ENCODE data around the gene APOB. TPM values are rescaled to one million over a fixed set of nuclear protein-coding genes. Genes with fewer than 3 reads are reported as not detected.

APOB gene
- total and polyA plus RNA-seq, 2 of the 13 experiments (the other 11 are each of a cell fraction or from before 2014, with no cell fraction given): 1,569 to 2,515 TPM

GRCh38 chr2:21037671-21038108 is 6.2 kb downstream of the APOB start (continued):
- TF ChIP-seq ZNF562 (CRISPR knock-in tag; IDR thresholded peaks at IDR 0.05; ENCODE audit: borderline replicate concordance) (peak; percentile 90), NR2F1 (CRISPR knock-in tag; IDR thresholded peaks at IDR 0.05) (no peak), ZNF709 (CRISPR knock-in tag; IDR thresholded peaks at IDR 0.05) (no peak), ZFP82 (CRISPR knock-in tag; IDR thresholded peaks at IDR 0.05; ENCODE audit: borderline replicate concordance) (no peak), MAFF (IDR thresholded peaks at IDR 0.05; ENCODE audit: low read depth, low read length) (no peak), JDP2 (CRISPR knock-in tag; IDR thresholded peaks at IDR 0.05; ENCODE audit: borderline replicate concordance) (0 out of 2 replicates have a peak, but pooled peaks have one; percentile 19), CREB3 (CRISPR knock-in tag; IDR thresholded peaks at IDR 0.05) (no peak), TOPORS (CRISPR knock-in tag; IDR thresholded peaks at IDR 0.05) (no peak), MEIS1 (CRISPR knock-in tag; IDR thresholded peaks at IDR 0.05; ENCODE audit: borderline replicate concordance) (no peak), KDM1A (CRISPR knock-in tag; IDR thresholded peaks at IDR 0.05) (no peak), KMT2B (CRISPR knock-in tag; IDR thresholded peaks at IDR 0.05) (peak; percentile 9; the same call in 1 of the 2 replicates), NR1H2 (CRISPR knock-in tag; IDR thresholded peaks at IDR 0.05; ENCODE audit: borderline replicate concordance, low read depth) (no peak), IRX3 (CRISPR knock-in tag; IDR thresholded peaks at IDR 0.05; ENCODE audit: borderline replicate concordance, low read depth) (peak; percentile 69; the same call in 1 of the 2 replicates), SRSF4 (IDR thresholded peaks at IDR 0.05; ENCODE audit: low read depth, low read length, poor library complexity, severe bottlenecking) (peak; percentile 39), TAF15 (IDR thresholded peaks at IDR 0.05; ENCODE audit: low read depth, low read length, poor library complexity, severe bottlenecking) (no peak), HES4 (CRISPR knock-in tag; IDR thresholded peaks at IDR 0.05; ENCODE audit: borderline replicate concordance) (no peak), ZSCAN21 (CRISPR knock-in tag; IDR thresholded peaks at IDR 0.05; ENCODE audit: borderline replicate concordance) (no peak), RBFOX2 (IDR thresholded peaks at IDR 0.05; ENCODE audit: low read depth, low read length) (peak; percentile 93), ETS1 (CRISPR knock-in tag; IDR thresholded peaks at IDR 0.05) (no peak), POLR2G (IDR thresholded peaks at IDR 0.05; ENCODE audit: low read depth, low read length) (peak; percentile 22; the same call in 1 of the 2 replicates)
- TF ChIP-seq, protein P1, sequence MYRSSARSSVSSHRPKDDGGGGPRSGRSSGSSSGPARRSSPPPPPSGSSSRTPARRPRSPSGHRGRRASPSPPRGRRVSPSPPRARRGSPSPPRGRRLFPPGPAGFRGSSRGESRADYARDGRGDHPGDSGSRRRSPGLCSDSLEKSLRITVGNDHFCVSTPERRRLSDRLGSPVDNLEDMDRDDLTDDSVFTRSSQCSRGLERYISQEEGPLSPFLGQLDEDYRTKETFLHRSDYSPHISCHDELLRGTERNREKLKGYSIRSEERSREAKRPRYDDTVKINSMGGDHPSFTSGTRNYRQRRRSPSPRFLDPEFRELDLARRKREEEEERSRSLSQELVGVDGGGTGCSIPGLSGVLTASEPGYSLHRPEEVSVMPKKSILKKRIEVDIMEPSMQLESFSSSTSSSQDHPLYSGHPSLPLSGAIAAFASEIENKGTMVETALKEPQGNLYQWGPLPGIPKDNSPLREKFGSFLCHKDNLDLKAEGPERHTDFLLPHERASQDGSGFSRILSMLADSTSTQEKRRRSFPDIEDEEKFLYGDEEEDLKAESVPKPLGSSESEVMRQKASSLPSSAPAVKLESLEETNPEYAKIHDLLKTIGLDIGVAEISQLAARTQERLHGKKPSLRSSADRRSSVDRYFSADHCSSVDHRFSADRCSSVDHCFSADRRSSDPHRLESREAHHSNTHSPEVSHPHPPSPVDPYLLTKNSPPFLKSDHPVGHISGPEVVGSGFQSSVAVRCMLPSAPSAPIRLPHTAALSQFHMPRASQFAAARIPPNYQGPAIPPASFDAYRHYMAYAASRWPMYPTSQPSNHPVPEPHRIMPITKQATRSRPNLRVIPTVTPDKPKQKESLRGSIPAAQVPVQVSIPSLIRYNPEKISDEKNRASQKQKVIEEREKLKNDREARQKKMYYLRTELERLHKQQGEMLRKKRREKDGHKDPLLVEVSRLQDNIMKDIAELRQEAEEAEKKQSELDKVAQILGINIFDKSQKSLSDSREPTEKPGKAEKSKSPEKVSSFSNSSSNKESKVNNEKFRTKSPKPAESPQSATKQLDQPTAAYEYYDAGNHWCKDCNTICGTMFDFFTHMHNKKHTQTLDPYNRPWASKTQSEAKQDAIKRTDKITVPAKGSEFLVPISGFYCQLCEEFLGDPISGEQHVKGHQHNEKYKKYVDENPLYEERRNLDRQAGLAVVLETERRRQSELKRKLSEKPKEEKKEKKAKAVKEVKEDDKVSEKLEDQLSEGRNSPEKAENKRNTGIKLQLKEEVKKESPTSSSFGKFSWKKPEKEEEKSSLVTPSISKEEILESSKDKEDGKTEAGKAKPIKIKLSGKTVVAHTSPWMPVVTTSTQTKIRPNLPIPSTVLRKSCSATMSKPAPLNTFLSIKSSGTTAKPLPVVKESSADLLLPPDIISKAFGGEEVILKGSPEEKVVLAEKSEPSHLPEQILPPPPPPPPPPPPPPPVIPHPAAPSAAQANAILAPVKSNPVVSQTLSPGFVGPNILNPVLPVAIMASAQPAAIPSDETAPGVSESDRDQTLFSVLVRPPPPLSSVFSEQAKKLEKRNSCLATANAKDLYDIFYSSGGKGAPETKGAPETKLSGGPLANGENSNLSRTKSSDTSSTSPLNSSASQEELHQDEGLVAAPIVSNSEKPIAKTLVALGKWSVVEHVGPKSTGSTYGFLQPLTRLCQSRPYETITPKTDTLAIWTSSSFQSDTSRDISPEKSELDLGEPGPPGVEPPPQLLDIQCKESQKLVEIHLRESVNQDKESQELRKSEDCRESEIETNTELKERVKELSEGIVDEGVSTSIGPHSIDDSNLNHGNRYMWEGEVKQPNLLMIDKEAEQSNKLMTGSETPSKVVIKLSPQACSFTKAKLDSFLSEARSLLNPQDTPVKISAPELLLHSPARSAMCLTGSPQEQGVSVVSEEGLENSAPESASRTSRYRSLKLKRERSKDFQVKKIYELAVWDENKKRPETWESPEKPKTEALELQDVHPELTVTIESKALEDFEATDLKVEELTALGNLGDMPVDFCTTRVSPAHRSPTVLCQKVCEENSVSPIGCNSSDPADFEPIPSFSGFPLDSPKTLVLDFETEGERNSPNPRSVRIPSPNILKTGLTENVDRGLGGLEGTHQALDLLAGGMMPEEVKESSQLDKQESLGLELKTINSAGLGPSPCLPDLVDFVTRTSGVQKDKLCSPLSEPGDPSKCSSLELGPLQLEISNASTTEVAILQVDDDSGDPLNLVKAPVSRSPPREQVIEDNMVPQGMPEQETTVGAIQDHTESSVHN (CRISPR knock-in tag; IDR thresholded peaks at IDR 0.05): no peak

All from HepG2 (cell line).